ENCODE data around the gene WDR88.

WDR88 gene

GRCh38 chr19:33192010-33192409 lies 60.1 kb downstream of the WDR88 start:
- no peak for TF ChIP-seq CTCF (IDR thresholded peaks at IDR 0.05)

- TF ChIP-seq CTCF (IDR thresholded peaks at IDR 0.05) = no peak
Measured at GRCh38 chr19:33193269-33193864, 61.5 kb downstream of the WDR88 start.

- no peak for TF ChIP-seq CTCF (IDR thresholded peaks at IDR 0.05)
Measured at GRCh38 chr19:33193865-33194362, 62.0 kb downstream of the WDR88 start, which contains the start of gene LRP3. Gene LRP3 (plus strand): TSS chr19:33194330. CDS start chr19:33194786, 456 bp downstream.

- no peak for TF ChIP-seq CTCF (IDR thresholded peaks at IDR 0.05)
Measured at GRCh38 chr19:33194532-33194885, 62.6 kb downstream of the WDR88 start.

- no peak for TF ChIP-seq CTCF (IDR thresholded peaks at IDR 0.05)
Measured at GRCh38 chr19:33194886-33195644, 63.2 kb downstream of the WDR88 start.

- TF ChIP-seq CTCF (IDR thresholded peaks at IDR 0.05) = no peak
Measured at GRCh38 chr19:33195645-33196347, 63.9 kb downstream of the WDR88 start.

GRCh38 chr19:33196446-33197193 lies 64.7 kb downstream of the WDR88 start:
- no peak for TF ChIP-seq CTCF (IDR thresholded peaks at IDR 0.05)

All from LNCAP (cell line).